ENCODE measurements around the gene FAM118B. TPM values are rescaled to one million over a fixed set of nuclear protein-coding genes. Genes with fewer than 3 reads are reported as not detected.

The FAM118B gene
- total RNA-seq, 1 donor from 2014 or later: 28.3 TPM

DNA sequence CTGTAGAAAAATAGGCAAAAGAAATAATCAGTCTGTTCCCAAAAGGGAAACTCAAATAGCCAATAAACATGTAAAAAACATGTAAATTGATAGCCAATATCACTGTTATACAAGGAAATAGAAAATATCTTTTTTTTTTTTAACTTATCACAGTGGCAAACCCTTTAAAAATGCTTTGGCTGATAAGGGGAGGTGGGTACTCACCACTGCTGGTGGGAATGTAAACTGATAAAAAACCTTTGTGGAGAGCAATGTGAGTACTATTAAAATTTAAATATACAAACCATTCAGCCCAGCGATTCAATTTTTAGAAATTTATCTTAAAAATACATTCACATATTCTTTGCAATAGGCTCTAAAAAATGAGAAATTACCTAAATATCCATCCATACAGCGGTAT, 3.7 kb upstream of the FAM118B start:
- H3K36me3 Mint-ChIP-seq (ENCODE audit: low read depth, unreplicated experiment): peaks cover 9% of the 10 kb centered on the region

GRCh38 chr11:126210871-126211235, 729 bp upstream of the FAM118B start:
- H3K4me2 ChIP-seq (ENCODE audit: low read length): peak overlapping the region; percentile 93
- Mint-ChIP-seq H3K27ac (ENCODE audit: unreplicated experiment) (peak overlapping the region; percentile 83), H3K4me1 (ENCODE audit: low read depth, unreplicated experiment) (peaks cover 10% of the 10 kb centered on the region), H3K27me3 (ENCODE audit: low read depth, unreplicated experiment) (no peaks in the 10 kb centered on the region), H3K9me3 (ENCODE audit: unreplicated experiment) (no peaks in the 10 kb centered on the region), H3K4me3 (ENCODE audit: unreplicated experiment) (peak overlapping the region; percentile 96), H3K36me3 (ENCODE audit: low read depth, unreplicated experiment) (no peaks in the 10 kb centered on the region)
- no peak for TF ChIP-seq CTCF (IDR thresholded peaks at IDR 0.05; ENCODE audit: insufficient read depth, low read depth, low read length)
- TF ChIP-seq EZH2 (IDR thresholded peaks at IDR 0.05; ENCODE audit: insufficient read depth, low read length): no peak
- peaks cover 13% of the 10 kb centered on the region for H3K4me1 ChIP-seq (ENCODE audit: insufficient read depth, low read length)
- peaks cover 26% of the 10 kb centered on the region for H4K20me1 ChIP-seq (ENCODE audit: insufficient read depth, low read length)
- H3K9me3 ChIP-seq (ENCODE audit: insufficient read depth, low read depth, low read length): no peaks in the 10 kb centered on the region
- peak overlapping the region; percentile 99 for H3K4me3 ChIP-seq (ENCODE audit: insufficient read depth, low read depth, low read length)
- H2AFZ ChIP-seq (ENCODE audit: low read depth, low read length): peak overlapping the region; percentile 91
- peak overlapping the region; percentile 88 for H3K9ac ChIP-seq (ENCODE audit: low read length)
- H3K27ac ChIP-seq (ENCODE audit: low read depth, low read length): peak overlapping the region; percentile 73
- no peaks in the 10 kb centered on the region for H3K27me3 ChIP-seq (ENCODE audit: insufficient read depth, low read length)
- peaks cover 51% of the 10 kb centered on the region for H3K79me2 ChIP-seq (ENCODE audit: insufficient read depth, low read length)
- no peak for DNase-seq (ENCODE audit: low read depth)
- FAIRE-seq: no peak
- peaks cover 24% of the 10 kb centered on the region for H3K36me3 ChIP-seq (ENCODE audit: insufficient read depth, low read length)

More for the DNA sequence above, 3.7 kb upstream of the FAM118B start:
- peaks cover 7% of the 10 kb centered on the region for H4K20me1 ChIP-seq (ENCODE audit: insufficient read depth, low read length)
- no peak overlapping the region for H3K9ac ChIP-seq (ENCODE audit: low read length)
- FAIRE-seq: no peak
- Mint-ChIP-seq H3K9me3 (ENCODE audit: unreplicated experiment) (no peaks in the 10 kb centered on the region), H3K4me1 (ENCODE audit: low read depth, unreplicated experiment) (peaks cover 10% of the 10 kb centered on the region), H3K27me3 (ENCODE audit: low read depth, unreplicated experiment) (no peaks in the 10 kb centered on the region), H3K27ac (ENCODE audit: unreplicated experiment) (no peak overlapping the region), H3K4me3 (ENCODE audit: unreplicated experiment) (no peak overlapping the region)
- peaks cover 26% of the 10 kb centered on the region for H3K79me2 ChIP-seq (ENCODE audit: insufficient read depth, low read length)
- H2AFZ ChIP-seq (ENCODE audit: low read depth, low read length): no peak overlapping the region
- H3K4me3 ChIP-seq (ENCODE audit: insufficient read depth, low read depth, low read length): no peak overlapping the region
- TF ChIP-seq EZH2 (IDR thresholded peaks at IDR 0.05; ENCODE audit: insufficient read depth, low read length): no peak
- TF ChIP-seq CTCF (IDR thresholded peaks at IDR 0.05; ENCODE audit: insufficient read depth, low read depth, low read length): no peak
- no peaks in the 10 kb centered on the region for H3K9me3 ChIP-seq (ENCODE audit: insufficient read depth, low read depth, low read length)
- no peaks in the 10 kb centered on the region for H3K27me3 ChIP-seq (ENCODE audit: insufficient read depth, low read length)
- no peak for DNase-seq (ENCODE audit: low read depth)
- H3K27ac ChIP-seq (ENCODE audit: low read depth, low read length): no peak overlapping the region
- H3K4me1 ChIP-seq (ENCODE audit: insufficient read depth, low read length): peaks cover 10% of the 10 kb centered on the region
- H3K4me2 ChIP-seq (ENCODE audit: low read length): no peak overlapping the region
- peaks cover 46% of the 10 kb centered on the region for H3K36me3 ChIP-seq (ENCODE audit: insufficient read depth, low read length)

- no peaks in the 10 kb centered on the region for H3K9me3 Mint-ChIP-seq (ENCODE audit: unreplicated experiment)
- H2AFZ ChIP-seq (ENCODE audit: low read depth, low read length): peak overlapping the region; percentile 77
- DNase-seq (ENCODE audit: low read depth): no peak
- H3K27ac Mint-ChIP-seq (ENCODE audit: unreplicated experiment): peak overlapping the region; percentile 83
- TF ChIP-seq CTCF (IDR thresholded peaks at IDR 0.05; ENCODE audit: insufficient read depth, low read depth, low read length) (no peak), EZH2 (IDR thresholded peaks at IDR 0.05; ENCODE audit: insufficient read depth, low read length) (no peak)
- peak overlapping the region; percentile 56 for H3K27ac ChIP-seq (ENCODE audit: low read depth, low read length)
- H3K9me3 ChIP-seq (ENCODE audit: insufficient read depth, low read depth, low read length): no peaks in the 10 kb centered on the region
- H3K4me3 ChIP-seq (ENCODE audit: insufficient read depth, low read depth, low read length): peak overlapping the region; percentile 99
- H3K4me3 Mint-ChIP-seq (ENCODE audit: unreplicated experiment): peak overlapping the region; percentile 96
- no peaks in the 10 kb centered on the region for H3K36me3 Mint-ChIP-seq (ENCODE audit: low read depth, unreplicated experiment)
- FAIRE-seq: no peak
- H3K36me3 ChIP-seq (ENCODE audit: insufficient read depth, low read length): peaks cover 15% of the 10 kb centered on the region
- peaks cover 13% of the 10 kb centered on the region for H3K4me1 ChIP-seq (ENCODE audit: insufficient read depth, low read length)
- H3K4me2 ChIP-seq (ENCODE audit: low read length): peak overlapping the region; percentile 93
- peaks cover 38% of the 10 kb centered on the region for H4K20me1 ChIP-seq (ENCODE audit: insufficient read depth, low read length)
- peak overlapping the region; percentile 88 for H3K9ac ChIP-seq (ENCODE audit: low read length)
- no peaks in the 10 kb centered on the region for H3K27me3 ChIP-seq (ENCODE audit: insufficient read depth, low read length)
- peaks cover 10% of the 10 kb centered on the region for H3K4me1 Mint-ChIP-seq (ENCODE audit: low read depth, unreplicated experiment)
- no peaks in the 10 kb centered on the region for H3K27me3 Mint-ChIP-seq (ENCODE audit: low read depth, unreplicated experiment)
- H3K79me2 ChIP-seq (ENCODE audit: insufficient read depth, low read length): peaks cover 64% of the 10 kb centered on the region
Measured at GRCh38 chr11:126212089-126212660, 593 bp downstream of the FAM118B start.

Measured in astrocyte (in vitro differentiated cells and primary cell).